HCT116 (cell line): ENCODE results near the gene BORA. TPM values are rescaled to one million over a fixed set of nuclear protein-coding genes. Genes with fewer than 3 reads are reported as not detected.

Experiments
- ATAC-seq: fragments of 200-7000 bp; cut with Tn5 transposase; 2 replicates; pipeline ENCODE4 v1.9.1; 2020; ENCODE audit warnings: mild to moderate bottlenecking, moderate library complexity
- BruUV-seq: library from RNA; stranded (reverse); fragments of 400-500 nt; replicated peaks from 2 replicates; lab custom pipeline; 2021; lab: Mats Ljungman, UMichigan
- CTCF ChIA-PET: fragments of 300-600 bp; sonication (Branson Sonifier 250); formaldehyde crosslinking; loops from one replicate; lab custom pipeline; 2021; ENCODE audit warnings: antibody characterized with exemption; lab: Charles Lee
- POLR2A ChIA-PET: fragments of 300-600, 350-600 bp; sonication (Branson Sonifier 250); formaldehyde crosslinking; loops from one replicate; lab custom pipeline; 2021; ENCODE audit warnings: antibody characterized with exemption; lab: Charles Lee
- RAD21 ChIA-PET, 2 experiments: fragments of 300-600 bp; sonication (Branson Sonifier 250); formaldehyde crosslinking; loops; one replicate each; lab custom pipeline; 2023; ENCODE audit warnings: low total read pairs in 2 of 2; ENCODE audit not compliant: uncharacterized antibody in 2 of 2, unreplicated experiment in 2 of 2, low non-redundant PET in 1 of 2; lab: Charles Lee
- DNase-seq: peaks from one replicate; pipeline ENCODE4 v3.0.0-alpha.2; 2010; ENCODE audit warnings: low read depth, low spot score
- H2AFZ ChIP-seq: fragments of 200-600 bp; shearing (Covaris generic), sonication (generic); 2 replicates; pipeline ENCODE4 v1.6.1; 2017; ENCODE audit warnings: low read depth, mixed run types, mixed read lengths, antibody characterized with exemption, low read length; ENCODE audit not compliant: poor library complexity, severe bottlenecking
- H3K27ac ChIP-seq: 2 replicates; pipeline ENCODE4 v1.5.1; 2012; ENCODE audit warnings: low read depth, low read length
- H3K27me3 ChIP-seq: fragments of 200-600 bp; sonication (generic); 2 replicates; pipeline ENCODE4 v1.6.1; 2016; ENCODE audit warnings: mixed run types, low read length, mixed read lengths; ENCODE audit not compliant: insufficient read depth
- H3K36me3 ChIP-seq, 2 experiments: fragments of 200-500 bp in 1 of 2; fragments of 200-600 bp in 1 of 2; sonication (Bioruptor generic) in 1 of 2; sonication (generic) in 1 of 2; 2 replicates each; pipeline versions ENCODE4 v1.5.1 to v1.6.1; 2014 to 2016; ENCODE audit warnings: low read length in 2 of 2, inconsistent platforms in 1 of 2, mixed read lengths in 1 of 2, mixed run types in 1 of 2; ENCODE audit not compliant: insufficient read depth in 2 of 2, control insufficient read depth in 1 of 2
- H3K4me1 ChIP-seq, 2 experiments: fragments of 200-600 bp in 1 of 2; sonication (generic) in 1 of 2; 2 replicates each; pipeline versions ENCODE4 v1.5.1 to v1.6.1; 2012 to 2017; ENCODE audit warnings: low read length in 2 of 2, inconsistent platforms in 1 of 2, mild to moderate bottlenecking in 1 of 2, mixed read lengths in 1 of 2, mixed run types in 1 of 2, moderate library complexity in 1 of 2; ENCODE audit not compliant: insufficient read depth in 2 of 2, control insufficient read depth in 1 of 2
- H3K4me2 ChIP-seq: fragments of 200-600 bp; sonication (generic); 2 replicates; pipeline ENCODE4 v1.6.1; 2017; ENCODE audit warnings: mixed run types, low read length, mixed read lengths
- H3K4me3 ChIP-seq, 2 experiments: fragments of 200-600 bp in 1 of 2; sonication (generic) in 1 of 2; replicated peaks in 1 of 2; 2 replicates each; pipeline ENCODE4 v1.5.1; 2011 to 2016; ENCODE audit warnings: low read length in 2 of 2, control low read depth in 1 of 2, low read depth in 1 of 2, mild to moderate bottlenecking in 1 of 2, mixed read lengths in 1 of 2, mixed run types in 1 of 2
- H3K79me2 ChIP-seq: fragments of 200-600 bp; sonication (generic); 2 replicates; pipeline ENCODE4 v1.6.1; 2017; ENCODE audit warnings: mild to moderate bottlenecking, mixed run types, low read length, moderate library complexity, mixed read lengths; ENCODE audit not compliant: insufficient read depth
- H3K9ac ChIP-seq: fragments of 200-600 bp; sonication (generic); 2 replicates; pipeline ENCODE4 v1.6.1; 2016; ENCODE audit warnings: low read length, mixed read lengths
- H3K9me2 ChIP-seq: fragments of 200-600 bp; sonication (generic), shearing (Covaris generic); 2 replicates; pipeline ENCODE4 v1.6.1; 2017; ENCODE audit warnings: mixed run types, mild to moderate bottlenecking, moderate library complexity; ENCODE audit not compliant: insufficient read depth
- H3K9me3 ChIP-seq, 2 experiments: fragments of 200-500 bp in 1 of 2; fragments of 200-600 bp in 1 of 2; sonication (Bioruptor generic) in 1 of 2; sonication (generic) in 1 of 2; 2 replicates each; pipeline ENCODE4 v1.6.1; 2014 to 2017; ENCODE audit warnings: low read length in 2 of 2, mixed read lengths in 2 of 2, inconsistent platforms in 1 of 2, low read depth in 1 of 2, mild to moderate bottlenecking in 1 of 2, mixed run types in 1 of 2, moderate library complexity in 1 of 2; ENCODE audit not compliant: control insufficient read depth in 1 of 2, insufficient read depth in 1 of 2
- H4K20me1 ChIP-seq: fragments of 200-600 bp; sonication (generic), shearing (Covaris generic); 2 replicates; pipeline ENCODE4 v1.6.1; 2017; ENCODE audit warnings: mixed run types, mild to moderate bottlenecking, moderate library complexity; ENCODE audit not compliant: insufficient read depth
- ATF3 ChIP-seq: IDR thresholded peaks from 2 replicates; pipeline ENCODE4 v1.6.1; 2012
- EGR1 ChIP-seq: IDR thresholded peaks from 2 replicates; pipeline ENCODE4 v1.6.1; 2012; ENCODE audit warnings: low read depth
- ELF1 ChIP-seq: IDR thresholded peaks from 2 replicates; pipeline ENCODE4 v1.6.1; 2012; ENCODE audit warnings: low read depth, borderline replicate concordance
- EZH2 ChIP-seq: fragments of 200-600 bp; sonication (generic); IDR thresholded peaks from 2 replicates; pipeline ENCODE4 v1.6.1; 2017; ENCODE audit warnings: antibody characterized with exemption, mixed run types
- EZH2phosphoT487 ChIP-seq: fragments of 200-600 bp; IDR thresholded peaks from 2 replicates; pipeline ENCODE4 v1.6.1; 2018; ENCODE audit warnings: antibody characterized with exemption, borderline replicate concordance
- FOSL1 ChIP-seq: IDR thresholded peaks from 2 replicates; pipeline ENCODE4 v1.6.1; 2012; ENCODE audit warnings: low read depth
- JUND ChIP-seq: IDR thresholded peaks from 2 replicates; pipeline ENCODE4 v1.6.1; 2012
- POLR2A ChIP-seq: IDR thresholded peaks from 2 replicates; pipeline ENCODE4 v1.7.0; 2011; ENCODE audit warnings: borderline replicate concordance; ENCODE audit not compliant: insufficient read depth, insufficient read length; ENCODE audit errors: extremely low read depth
- RAD21 ChIP-seq: IDR thresholded peaks from 2 replicates; pipeline ENCODE4 v1.6.1; 2012; ENCODE audit warnings: low read depth, mild to moderate bottlenecking
- SP1 ChIP-seq: IDR thresholded peaks from 2 replicates; pipeline ENCODE4 v1.6.1; 2012; ENCODE audit warnings: low read depth
- SRF ChIP-seq: IDR thresholded peaks from 2 replicates; pipeline ENCODE4 v1.6.1; 2012; ENCODE audit warnings: low read depth
- TCF7L2 ChIP-seq: IDR thresholded peaks from 2 replicates; pipeline ENCODE4 v1.7.0; 2011; ENCODE audit warnings: borderline replicate concordance, inconsistent platforms; ENCODE audit not compliant: insufficient read depth, insufficient read length; ENCODE audit errors: extremely low read depth
- YY1 ChIP-seq: IDR thresholded peaks from 2 replicates; pipeline ENCODE4 v1.6.1; 2011; ENCODE audit warnings: low read length, low read depth, moderate library complexity, mild to moderate bottlenecking; ENCODE audit not compliant: insufficient replicate concordance; ENCODE audit errors: extremely low read depth
- ZFX ChIP-seq: fragments of 450-650 bp; IDR thresholded peaks from 2 replicates; pipeline ENCODE4 v1.6.1; 2017
- ZNF274 ChIP-seq: fragments of 200-500 bp; sonication (Bioruptor generic); IDR thresholded peaks from 2 replicates; pipeline ENCODE4 v1.6.1; 2014; ENCODE audit warnings: mild to moderate bottlenecking, low read depth, low read length, inconsistent platforms
- intact Hi-C: fragments of 100-400 bp; cut with micrococcal nuclease; formaldehyde crosslinking; loops from 2 replicates; pipeline ENCODE4 v1.10.0; 2022
- total RNA-seq: library from RNA; stranded (reverse); gene quantifications from one replicate; pipeline ENCODE4 v1.2.1, GENCODE V29; 2021; ENCODE audit not compliant: unreplicated experiment
- TF ChIP-seq, protein P1 (sequence below): IDR thresholded peaks from 2 replicates; pipeline ENCODE4 v1.6.1; 2012; ENCODE audit warnings: low read depth
- TF ChIP-seq, protein P2 (sequence below): IDR thresholded peaks from 2 replicates; pipeline ENCODE4 v1.6.1; 2012
- TF ChIP-seq, protein P3 (sequence below), 3 experiments: fragments of 200-600 bp in 1 of 3; sonication (generic) in 1 of 3; IDR thresholded peaks in 2 of 3; conservative IDR thresholded peaks in 1 of 3; 2 replicates each; pipeline ENCODE4 v1.5.1; 2012 to 2017; ENCODE audit warnings: low read depth in 2 of 3, low read length in 2 of 3, antibody characterized with exemption in 1 of 3, borderline replicate concordance in 1 of 3, control low read depth in 1 of 3, mild to moderate bottlenecking in 1 of 3, mixed read lengths in 1 of 3, mixed run types in 1 of 3, moderate library complexity in 1 of 3; ENCODE audit not compliant: insufficient read depth in 1 of 3

The BORA gene
- total RNA-seq, 1 experiment from 2014 or later, result 27.6 TPM

- Histone ChIP-seq H3K27me3 (peaks cover 6% of the 10 kb centered on the region; the same call in 1 of the 2 replicates), H3K9me2 (no peaks in the 10 kb centered on the region), H2AFZ (no peak overlapping the region), H4K20me1 (no peaks in the 10 kb centered on the region), H3K4me1 (no peaks in the 10 kb centered on the region), H3K9me3 (no peaks in the 10 kb centered on the region), H3K79me2 (no peaks in the 10 kb centered on the region), H3K4me3 (no peak overlapping the region), H3K36me3 (no peaks in the 10 kb centered on the region), H3K4me2 (no peak overlapping the region), H3K27ac (no peak overlapping the region), H3K9ac (no peak overlapping the region)
- ChIA-PET RAD21 (no interaction called here), POLR2A (no interaction called here), CTCF (no interaction called here)
- intact Hi-C loops, result no loop called here
- no peak for ATAC-seq
- BruUV-seq, result no TSS peak
- no peak for DNase-seq
- TF ChIP-seq, protein P1, sequence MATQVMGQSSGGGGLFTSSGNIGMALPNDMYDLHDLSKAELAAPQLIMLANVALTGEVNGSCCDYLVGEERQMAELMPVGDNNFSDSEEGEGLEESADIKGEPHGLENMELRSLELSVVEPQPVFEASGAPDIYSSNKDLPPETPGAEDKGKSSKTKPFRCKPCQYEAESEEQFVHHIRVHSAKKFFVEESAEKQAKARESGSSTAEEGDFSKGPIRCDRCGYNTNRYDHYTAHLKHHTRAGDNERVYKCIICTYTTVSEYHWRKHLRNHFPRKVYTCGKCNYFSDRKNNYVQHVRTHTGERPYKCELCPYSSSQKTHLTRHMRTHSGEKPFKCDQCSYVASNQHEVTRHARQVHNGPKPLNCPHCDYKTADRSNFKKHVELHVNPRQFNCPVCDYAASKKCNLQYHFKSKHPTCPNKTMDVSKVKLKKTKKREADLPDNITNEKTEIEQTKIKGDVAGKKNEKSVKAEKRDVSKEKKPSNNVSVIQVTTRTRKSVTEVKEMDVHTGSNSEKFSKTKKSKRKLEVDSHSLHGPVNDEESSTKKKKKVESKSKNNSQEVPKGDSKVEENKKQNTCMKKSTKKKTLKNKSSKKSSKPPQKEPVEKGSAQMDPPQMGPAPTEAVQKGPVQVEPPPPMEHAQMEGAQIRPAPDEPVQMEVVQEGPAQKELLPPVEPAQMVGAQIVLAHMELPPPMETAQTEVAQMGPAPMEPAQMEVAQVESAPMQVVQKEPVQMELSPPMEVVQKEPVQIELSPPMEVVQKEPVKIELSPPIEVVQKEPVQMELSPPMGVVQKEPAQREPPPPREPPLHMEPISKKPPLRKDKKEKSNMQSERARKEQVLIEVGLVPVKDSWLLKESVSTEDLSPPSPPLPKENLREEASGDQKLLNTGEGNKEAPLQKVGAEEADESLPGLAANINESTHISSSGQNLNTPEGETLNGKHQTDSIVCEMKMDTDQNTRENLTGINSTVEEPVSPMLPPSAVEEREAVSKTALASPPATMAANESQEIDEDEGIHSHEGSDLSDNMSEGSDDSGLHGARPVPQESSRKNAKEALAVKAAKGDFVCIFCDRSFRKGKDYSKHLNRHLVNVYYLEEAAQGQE, result no peak
- no peak for TF ChIP-seq ZNF274
- TF ChIP-seq, protein P2, sequence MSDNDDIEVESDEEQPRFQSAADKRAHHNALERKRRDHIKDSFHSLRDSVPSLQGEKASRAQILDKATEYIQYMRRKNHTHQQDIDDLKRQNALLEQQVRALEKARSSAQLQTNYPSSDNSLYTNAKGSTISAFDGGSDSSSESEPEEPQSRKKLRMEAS, result no peak
- no peak for TF ChIP-seq TCF7L2
- TF ChIP-seq JUND, result no peak
- TF ChIP-seq EZH2, result no peak
- no peak for TF ChIP-seq POLR2A
- TF ChIP-seq YY1, result no peak
- TF ChIP-seq ATF3, result no peak
- TF ChIP-seq FOSL1, result no peak
- no peak for TF ChIP-seq ELF1
- TF ChIP-seq EZH2phosphoT487, result no peak
- TF ChIP-seq SP1, result no peak
- no peak for TF ChIP-seq ZFX
- no peak for TF ChIP-seq SRF
- no peak for TF ChIP-seq RAD21
- TF ChIP-seq EGR1, result no peak
- TF ChIP-seq, protein P3, sequence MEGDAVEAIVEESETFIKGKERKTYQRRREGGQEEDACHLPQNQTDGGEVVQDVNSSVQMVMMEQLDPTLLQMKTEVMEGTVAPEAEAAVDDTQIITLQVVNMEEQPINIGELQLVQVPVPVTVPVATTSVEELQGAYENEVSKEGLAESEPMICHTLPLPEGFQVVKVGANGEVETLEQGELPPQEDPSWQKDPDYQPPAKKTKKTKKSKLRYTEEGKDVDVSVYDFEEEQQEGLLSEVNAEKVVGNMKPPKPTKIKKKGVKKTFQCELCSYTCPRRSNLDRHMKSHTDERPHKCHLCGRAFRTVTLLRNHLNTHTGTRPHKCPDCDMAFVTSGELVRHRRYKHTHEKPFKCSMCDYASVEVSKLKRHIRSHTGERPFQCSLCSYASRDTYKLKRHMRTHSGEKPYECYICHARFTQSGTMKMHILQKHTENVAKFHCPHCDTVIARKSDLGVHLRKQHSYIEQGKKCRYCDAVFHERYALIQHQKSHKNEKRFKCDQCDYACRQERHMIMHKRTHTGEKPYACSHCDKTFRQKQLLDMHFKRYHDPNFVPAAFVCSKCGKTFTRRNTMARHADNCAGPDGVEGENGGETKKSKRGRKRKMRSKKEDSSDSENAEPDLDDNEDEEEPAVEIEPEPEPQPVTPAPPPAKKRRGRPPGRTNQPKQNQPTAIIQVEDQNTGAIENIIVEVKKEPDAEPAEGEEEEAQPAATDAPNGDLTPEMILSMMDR (IDR thresholded peaks at IDR 0.05 in 2 of 3, conservative IDR thresholded peaks at IDR 0.05 in 1 of 3; ENCODE audit: borderline replicate concordance in 1 of 3, insufficient read depth in 1 of 3, low read depth in 2 of 3, low read length in 2 of 3), result no peak
These were observed 49.4 kb upstream of the BORA start for GRCh38 chr13:72678312-72678711.
